Measurements from ENCODE around the gene L1TD1.
"Not testable (repeated sequence)": the region's sequence is repeated elsewhere in the genome, so short reads cannot be mapped to it uniquely, and the experiment has no call there.

The L1TD1 gene

DNA sequence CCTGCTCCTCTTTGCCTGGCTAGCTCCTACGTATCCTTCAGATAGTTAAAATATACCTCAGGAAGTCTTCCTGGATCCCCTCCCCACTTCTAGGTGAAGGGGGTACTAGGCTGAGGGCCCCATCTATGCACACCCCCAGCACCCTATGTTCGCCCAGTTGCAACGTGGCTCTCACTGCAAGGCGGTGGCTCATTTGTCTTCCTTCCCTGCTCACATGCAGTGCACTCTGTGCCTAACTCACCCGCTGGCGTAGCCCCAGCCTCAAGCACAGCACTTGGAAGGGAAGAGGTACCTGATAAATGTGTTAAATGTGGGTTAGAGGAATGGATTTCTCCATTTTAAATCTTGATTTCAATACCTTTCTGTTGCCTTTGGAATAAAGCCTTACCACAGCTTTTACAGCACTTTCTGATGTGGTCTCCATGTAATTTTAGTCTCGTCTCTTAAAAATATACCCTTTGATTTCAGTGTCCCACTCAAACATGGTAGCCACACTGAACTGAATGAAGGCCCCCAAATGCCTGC, 39.3 kb downstream of the L1TD1 start:
- H3K4me3 ChIP-seq (ENCODE audit: low read depth, low read length), result no peak overlapping the region
- no peak for TF ChIP-seq CTCF (IDR thresholded peaks at IDR 0.05; ENCODE audit: low read depth, low read length)
- DNase-seq (ENCODE audit: low read depth, low spot score), result no peak
- in situ Hi-C loops (cut with HindIII; ENCODE audit: low sequenced_read_pairs), result no loop called here

- no peak for TF ChIP-seq CTCF (IDR thresholded peaks at IDR 0.05; ENCODE audit: low read depth, low read length)
- no peak for DNase-seq (ENCODE audit: low read depth, low spot score)
- H3K4me3 ChIP-seq (ENCODE audit: low read depth, low read length), result no peak overlapping the region
- in situ Hi-C loops (cut with HindIII; ENCODE audit: low sequenced_read_pairs), result no loop called here
These were observed 40.0 kb downstream of the L1TD1 start for GRCh38 chr1:62234688-62235087.

DNA sequence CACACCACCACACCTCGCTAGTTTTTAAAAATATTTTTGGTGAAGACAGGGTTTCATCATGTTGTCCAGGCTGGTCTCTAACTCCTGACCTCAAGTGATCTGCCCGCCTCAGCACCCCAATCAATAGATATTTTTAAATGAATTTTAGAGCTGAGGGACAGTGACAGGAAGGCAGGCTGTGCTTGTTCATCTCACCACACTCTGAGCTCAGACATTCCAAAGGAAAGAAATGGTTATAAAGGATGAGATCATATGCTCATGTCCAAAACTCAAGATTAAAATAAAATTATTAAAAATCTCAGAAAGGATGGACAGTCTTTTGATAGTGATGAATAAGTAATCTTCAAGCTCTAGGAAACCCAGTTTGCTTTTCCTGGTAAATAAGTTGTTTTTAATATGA, 40.9 kb downstream of the L1TD1 start:
- no peak for TF ChIP-seq CTCF (IDR thresholded peaks at IDR 0.05; ENCODE audit: low read depth, low read length)
- in situ Hi-C loops (cut with HindIII; ENCODE audit: low sequenced_read_pairs), result no loop called here
- no peak overlapping the region for H3K4me3 ChIP-seq (ENCODE audit: low read depth, low read length)
- no peak for DNase-seq (ENCODE audit: low read depth, low spot score)

- no peak for DNase-seq (ENCODE audit: low read depth, low spot score)
- TF ChIP-seq CTCF (IDR thresholded peaks at IDR 0.05; ENCODE audit: low read depth, low read length), result no peak
- no peak overlapping the region for H3K4me3 ChIP-seq (ENCODE audit: low read depth, low read length)
- in situ Hi-C loops (cut with HindIII; ENCODE audit: low sequenced_read_pairs), result no loop called here
These were observed 42.7 kb downstream of the L1TD1 start for GRCh38 chr1:62237361-62237760.

- no peak overlapping the region for H3K4me3 ChIP-seq (ENCODE audit: low read depth, low read length)
- no peak for DNase-seq (ENCODE audit: low read depth, low spot score)
- in situ Hi-C loops (cut with HindIII; ENCODE audit: low sequenced_read_pairs), result no loop called here
- TF ChIP-seq CTCF (IDR thresholded peaks at IDR 0.05; ENCODE audit: low read depth, low read length), result no peak
These were observed 43.3 kb downstream of the L1TD1 start for GRCh38 chr1:62237950-62238374.

DNA sequence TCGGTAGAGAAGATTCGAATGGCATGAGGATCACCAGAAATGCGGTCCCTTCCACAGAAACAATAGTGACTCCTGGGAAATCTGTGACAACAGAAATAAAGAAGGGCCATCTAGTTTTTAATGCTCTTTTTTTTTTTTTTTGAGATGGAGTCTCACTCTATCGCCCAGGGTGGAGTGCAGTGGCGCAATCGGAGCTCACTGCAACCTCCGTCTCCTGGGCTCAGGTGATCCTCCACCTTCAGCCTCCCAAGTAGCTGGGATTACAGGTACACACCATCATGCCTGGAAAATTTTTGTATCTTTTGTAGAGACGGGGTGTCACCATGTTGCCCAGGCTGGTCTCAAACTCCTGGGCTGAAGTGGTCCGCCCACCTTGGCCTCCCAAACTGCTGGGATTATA, 43.9 kb downstream of the L1TD1 start:
- no peak overlapping the region for H3K4me3 ChIP-seq (ENCODE audit: low read depth, low read length)
- no peak for DNase-seq (ENCODE audit: low read depth, low spot score)
- no peak for TF ChIP-seq CTCF (IDR thresholded peaks at IDR 0.05; ENCODE audit: low read depth, low read length)
- in situ Hi-C loops (cut with HindIII; ENCODE audit: low sequenced_read_pairs), result no loop called here

GRCh38 chr1:62239652-62240403, 45.2 kb downstream of the L1TD1 start:
- DNase-seq (ENCODE audit: low read depth, low spot score); in situ Hi-C loops (cut with HindIII; ENCODE audit: low sequenced_read_pairs); H3K4me3 ChIP-seq (ENCODE audit: low read depth, low read length): not testable (repeated sequence)
